ENCODE measurements around the gene TRIM25.

The TRIM25 gene

GRCh38 chr17:56930739-56931337 lies 17.0 kb upstream of the TRIM25 start:
- no peak for DNase-seq
- intact Hi-C loops (cut with DNase I) = no loop called here

GRCh38 chr17:56929362-56929969 lies 15.6 kb upstream of the TRIM25 start:
- intact Hi-C loops (cut with DNase I) = no loop called here
- no peak for DNase-seq

GRCh38 chr17:56928586-56928985 lies 14.7 kb upstream of the TRIM25 start:
- DNase-seq = no peak
- intact Hi-C loops (cut with DNase I) = no loop called here

GRCh38 chr17:56926704-56927103 lies 12.9 kb upstream of the TRIM25 start:
- no peak for DNase-seq
- intact Hi-C loops (cut with DNase I) = no loop called here

GRCh38 chr17:56926270-56926669 lies 12.4 kb upstream of the TRIM25 start:
- intact Hi-C loops (cut with DNase I) = no loop called here
- no peak for DNase-seq

- intact Hi-C loops (cut with DNase I) = no loop called here
- DNase-seq = no peak
Observed at GRCh38 chr17:56925088-56925487, 11.2 kb upstream of the TRIM25 start.

GRCh38 chr17:56919717-56920116 lies 5.9 kb upstream of the TRIM25 start:
- no peak for DNase-seq
- intact Hi-C loops (cut with DNase I) = no loop called here

DNA sequence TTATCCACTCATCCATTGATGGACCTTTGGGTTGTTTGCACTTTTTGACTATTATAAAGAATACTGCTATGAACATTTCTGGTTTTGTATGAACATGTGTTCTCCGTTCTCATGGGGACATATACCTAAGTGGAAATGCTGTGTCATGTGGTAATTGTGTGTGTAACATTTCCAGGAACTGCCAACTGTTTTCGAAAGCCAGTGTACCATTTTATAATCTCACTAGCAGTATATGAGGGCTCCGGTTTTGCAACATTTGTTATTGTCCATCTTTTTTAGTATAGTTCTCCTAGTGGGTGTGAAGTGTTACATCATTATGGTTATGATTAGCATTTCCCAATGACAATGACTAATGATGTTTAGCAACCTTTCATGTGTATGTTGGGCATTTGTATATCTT lies 5.1 kb upstream of the TRIM25 start:
- intact Hi-C loops (cut with DNase I) = no loop called here
- DNase-seq = no peak

DNA sequence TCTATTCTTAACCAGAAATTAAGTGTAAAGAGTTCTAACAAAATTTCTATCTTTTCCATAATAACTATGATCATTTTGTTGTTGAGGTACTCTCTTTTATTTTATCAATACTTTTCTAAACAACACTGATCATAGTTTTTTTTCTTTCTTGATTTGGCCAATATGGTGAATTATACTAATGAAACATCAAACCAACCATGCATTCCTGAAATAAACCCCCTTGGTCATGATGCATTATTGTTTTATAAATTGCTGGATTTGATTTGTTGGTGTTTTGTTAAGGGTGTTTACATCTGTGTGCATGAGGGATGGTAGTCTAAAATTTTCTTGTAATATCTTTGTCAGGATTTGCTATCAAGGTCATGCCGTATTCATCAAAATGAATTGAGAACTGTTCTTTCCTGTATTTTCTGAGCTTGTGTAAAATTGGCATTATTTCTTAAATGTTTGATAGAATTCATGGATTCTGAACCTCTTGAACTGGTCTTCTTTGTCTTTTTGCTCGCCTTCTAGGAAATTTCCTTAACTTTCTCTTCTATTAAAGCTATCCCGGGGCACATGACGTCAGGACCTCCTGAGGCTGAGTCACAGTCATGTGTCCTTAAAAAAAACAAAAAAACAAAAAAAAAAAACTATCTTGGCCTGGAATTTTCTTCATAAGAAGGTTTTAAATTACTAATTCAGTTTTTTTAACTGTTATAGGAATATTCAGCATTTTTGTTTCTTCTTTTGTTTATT lies 3.9 kb upstream of the TRIM25 start:
- intact Hi-C loops (cut with DNase I) = no loop called here
- peak in 1 of 42 donors; percentile 28 for DNase-seq

DNA sequence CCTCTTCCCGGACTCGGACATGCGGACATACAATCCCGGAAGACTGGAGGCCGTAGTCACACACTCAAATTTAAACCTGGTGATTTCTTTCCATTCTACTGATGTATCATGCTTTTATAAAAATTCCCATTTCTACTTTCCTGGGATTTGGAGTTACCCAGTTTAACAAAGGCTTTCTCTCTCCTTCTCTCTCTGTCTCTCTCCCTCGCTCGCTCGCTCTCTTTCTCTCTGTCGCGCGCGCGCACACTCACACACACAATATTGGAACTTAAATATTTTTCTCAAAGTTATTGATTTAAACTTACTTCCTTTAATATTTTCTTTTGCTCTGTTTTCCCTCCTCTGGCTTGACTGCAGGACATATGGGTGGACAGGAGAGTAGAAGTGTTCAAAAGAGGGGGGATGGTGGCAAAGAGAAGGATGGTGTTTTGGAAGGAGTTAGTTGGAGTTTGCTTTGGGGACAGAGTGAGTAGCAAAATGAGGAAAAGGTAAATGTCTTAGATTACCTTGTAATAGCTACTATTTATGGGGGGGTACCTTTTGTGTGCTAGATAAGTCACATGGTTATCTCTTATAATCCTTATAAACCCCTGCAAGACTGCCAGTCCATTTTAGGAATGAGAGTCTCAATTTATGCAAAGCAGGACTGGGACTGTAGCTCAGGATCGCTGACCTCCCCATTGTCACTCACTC lies 878 bp upstream of the TRIM25 start:
- peak in 6 of 42 donors; percentile 14 to 59 (median 28) for DNase-seq
- intact Hi-C loops (cut with DNase I) = loop anchor here (5.0 kb wide), 1 partner anchor 82 kb away; the partner anchor contains the start of genes C17orf67 and DGKE

GRCh38 chr17:56913353-56913866 lies 439 bp downstream of the TRIM25 start:
- peak in 16 of 42 donors; percentile 8 to 48 (median 24) for DNase-seq
- intact Hi-C loops (cut with DNase I) = loop anchor here (5.0 kb wide), 1 partner anchor 81 kb away; the partner anchor contains the start of genes C17orf67 and DGKE

DNA sequence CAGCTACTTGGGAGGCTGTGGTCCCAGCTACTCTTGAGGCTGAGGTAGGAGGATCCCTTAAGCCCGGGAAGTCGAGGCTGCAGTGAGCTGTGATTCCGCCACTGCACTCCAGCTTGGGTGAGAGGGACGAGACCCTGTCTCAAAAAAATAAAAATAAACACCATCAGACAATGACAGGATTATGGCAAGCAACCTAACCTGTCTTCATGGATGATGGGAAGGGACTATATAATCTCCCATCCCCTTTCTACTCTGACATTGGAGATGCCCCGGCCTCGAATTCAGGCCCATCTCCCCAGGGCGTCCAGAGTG lies 893 bp downstream of the TRIM25 start:
- no peak for DNase-seq
- intact Hi-C loops (cut with DNase I) = loop anchor here (5.0 kb wide), 1 partner anchor 81 kb away; the partner anchor contains the start of genes C17orf67 and DGKE

DNA sequence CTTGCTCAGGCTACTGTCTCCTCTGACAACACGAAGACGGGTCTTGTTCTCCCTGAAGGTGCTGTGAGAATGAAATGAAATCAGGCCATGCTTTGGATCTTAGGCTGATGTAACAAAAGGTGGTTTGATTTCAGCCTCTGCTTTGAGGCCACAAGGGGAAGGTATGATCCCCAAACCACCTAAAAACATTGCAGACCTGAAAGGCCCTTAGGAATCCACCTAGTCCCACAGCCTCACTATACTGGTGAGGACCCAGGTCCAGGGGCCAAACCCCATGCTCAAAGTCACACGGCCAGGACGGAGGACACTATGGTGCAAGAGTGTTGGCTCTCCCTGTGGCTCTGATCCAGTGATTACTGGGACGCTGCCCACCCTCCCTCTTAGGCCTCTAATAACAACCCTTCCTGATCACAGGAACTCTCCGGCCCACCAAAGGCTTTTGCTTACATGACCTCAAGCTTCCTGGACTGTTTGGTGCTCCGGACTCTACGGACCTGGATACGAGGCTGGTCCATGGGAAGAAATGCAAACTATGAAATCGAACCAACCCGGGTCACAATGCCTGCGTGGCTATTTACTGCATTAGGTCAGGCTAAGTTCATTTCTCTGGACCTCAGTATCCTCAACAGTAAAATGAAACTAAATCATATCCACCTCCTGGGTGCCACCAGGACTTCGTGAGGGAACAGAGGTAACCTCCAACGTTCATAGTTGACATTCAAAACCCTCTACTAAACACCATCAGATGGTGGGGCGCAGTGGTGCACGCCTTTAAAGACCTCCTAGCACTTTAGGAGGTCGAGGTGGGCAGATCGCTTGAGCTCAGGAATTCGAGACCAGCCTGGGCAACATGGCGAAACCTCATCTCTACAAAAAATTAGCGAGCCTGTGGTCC lies 1.5 kb downstream of the TRIM25 start:
- intact Hi-C loops (cut with DNase I) = loop anchor here (5.0 kb wide), 1 partner anchor 80 kb away; the partner anchor contains the start of genes C17orf67 and DGKE
- DNase-seq = peak in 1 of 42 donors; percentile 36

DNA sequence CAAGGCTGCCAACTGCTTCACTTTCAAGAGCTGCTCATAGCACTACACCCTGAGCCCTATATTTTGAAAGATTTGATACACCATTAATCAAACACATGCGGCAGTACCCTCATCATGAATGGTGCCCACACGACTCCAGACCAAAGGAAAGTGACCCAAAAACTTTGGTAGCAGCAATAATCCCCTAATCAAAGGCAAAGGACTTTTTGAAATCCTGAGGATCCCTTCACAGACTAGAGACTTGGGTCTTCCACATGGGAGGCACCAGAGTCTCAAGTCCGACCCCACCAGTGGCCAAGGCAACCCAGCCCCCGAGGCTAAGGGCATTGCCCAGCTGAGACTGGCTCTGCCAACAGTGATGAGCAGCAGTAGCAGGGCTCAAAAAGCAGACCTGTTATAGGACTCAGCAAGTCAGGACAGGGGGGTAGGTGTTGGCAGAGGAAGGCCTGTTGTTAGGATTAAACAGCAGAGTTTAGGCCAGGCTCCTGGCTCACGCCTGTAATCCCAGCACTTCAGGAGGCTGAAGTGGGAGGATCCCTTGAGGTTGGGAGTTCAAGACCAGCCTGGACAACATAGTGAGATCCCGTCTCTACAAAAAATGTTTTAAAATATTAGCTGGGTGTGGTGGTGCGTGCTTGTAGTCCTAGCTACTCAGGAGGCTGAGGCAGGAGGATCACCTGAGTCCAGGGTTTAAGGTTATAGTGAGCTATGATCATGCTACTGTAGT lies 3.2 kb downstream of the TRIM25 start:
- DNase-seq = no peak
- intact Hi-C loops (cut with DNase I) = loop anchor here (5.0 kb wide), 1 partner anchor 78 kb away; the partner anchor contains the start of genes C17orf67 and DGKE

GRCh38 chr17:56909742-56910508 lies 3.9 kb downstream of the TRIM25 start:
- DNase-seq = no peak
- intact Hi-C loops (cut with DNase I) = loop anchor here (5.0 kb wide), 1 partner anchor 78 kb away; the partner anchor contains the start of genes C17orf67 and DGKE

GRCh38 chr17:56908001-56908542 lies 5.8 kb downstream of the TRIM25 start:
- intact Hi-C loops (cut with DNase I) = no loop called here
- DNase-seq = peak in 34 of 42 donors; percentile 13 to 65 (median 36)

DNA sequence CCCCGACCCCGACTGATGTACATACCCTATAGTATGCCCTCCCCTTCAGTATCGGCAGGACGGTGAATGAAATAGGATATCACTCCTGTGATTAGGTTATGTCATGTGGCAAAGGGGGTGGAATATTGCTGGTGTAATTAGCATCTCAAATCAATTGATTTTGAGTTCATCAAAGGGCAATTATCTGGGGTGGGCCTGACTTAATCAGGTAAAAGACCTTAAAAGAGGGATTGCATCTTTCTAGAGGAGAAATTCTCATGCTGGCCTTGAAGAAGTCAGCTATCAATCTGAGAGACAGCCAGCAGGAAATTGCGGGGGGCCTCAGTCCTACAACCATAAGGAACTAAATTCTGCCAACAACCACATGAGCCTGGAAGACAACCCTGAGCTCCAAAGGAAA lies 10.3 kb downstream of the TRIM25 start:
- DNase-seq = no peak

More for the DNA sequence above, 10.3 kb downstream of the TRIM25 start:
- intact Hi-C loops (cut with DNase I) = no loop called here

All from head of caudate nucleus (tissue), 42 donors.